GM10266 (cell line): ENCODE data around the gene MCF2L2.
A peak's percentile ranks its signal among the peaks of the same experiment; 100 is the strongest.

Source experiments
- DNase-seq: peaks from one replicate; pipeline ENCODE4 v3.0.0; 2012; ENCODE audit errors: extremely low spot score
- CTCF ChIP-seq: IDR thresholded peaks from 2 replicates; pipeline ENCODE4 v1.5.1; 2012; ENCODE audit warnings: mild to moderate bottlenecking, low read depth; ENCODE audit not compliant: control insufficient read depth, insufficient read depth; ENCODE audit errors: missing control alignments

MCF2L2 gene

GRCh38 chr3:183313351-183313750, 115.1 kb downstream of the MCF2L2 start:
- DNase-seq, result no peak
- TF ChIP-seq CTCF, result no peak

- TF ChIP-seq CTCF, result no peak
- DNase-seq, result no peak
Observed at GRCh38 chr3:183312433-183312832, 116.0 kb downstream of the MCF2L2 start.

- no peak for TF ChIP-seq CTCF
- no peak for DNase-seq
Observed at GRCh38 chr3:183310936-183311335, 117.5 kb downstream of the MCF2L2 start.

- DNase-seq, result no peak
- TF ChIP-seq CTCF, result no peak
Observed at GRCh38 chr3:183309276-183309675, 119.1 kb downstream of the MCF2L2 start.

- no peak for TF ChIP-seq CTCF
- DNase-seq, result no peak
Observed at GRCh38 chr3:183308751-183309150, 119.7 kb downstream of the MCF2L2 start.

GRCh38 chr3:183307749-183308148, 120.7 kb downstream of the MCF2L2 start:
- no peak for DNase-seq
- no peak for TF ChIP-seq CTCF

- TF ChIP-seq CTCF, result no peak
- peak; percentile 52 for DNase-seq
Observed at GRCh38 chr3:183306798-183307671, 121.4 kb downstream of the MCF2L2 start.
